HG03565 (cell line): ENCODE measurements around the gene DYSF.

Experiments
- ATAC-seq: cut with Tn5 transposase; IDR thresholded peaks from one replicate; pipeline ENCODE4 v1.9.1; 2021; ENCODE audit warnings: mild to moderate bottlenecking, moderate library complexity; ENCODE audit not compliant: unreplicated experiment

The DYSF gene

DNA sequence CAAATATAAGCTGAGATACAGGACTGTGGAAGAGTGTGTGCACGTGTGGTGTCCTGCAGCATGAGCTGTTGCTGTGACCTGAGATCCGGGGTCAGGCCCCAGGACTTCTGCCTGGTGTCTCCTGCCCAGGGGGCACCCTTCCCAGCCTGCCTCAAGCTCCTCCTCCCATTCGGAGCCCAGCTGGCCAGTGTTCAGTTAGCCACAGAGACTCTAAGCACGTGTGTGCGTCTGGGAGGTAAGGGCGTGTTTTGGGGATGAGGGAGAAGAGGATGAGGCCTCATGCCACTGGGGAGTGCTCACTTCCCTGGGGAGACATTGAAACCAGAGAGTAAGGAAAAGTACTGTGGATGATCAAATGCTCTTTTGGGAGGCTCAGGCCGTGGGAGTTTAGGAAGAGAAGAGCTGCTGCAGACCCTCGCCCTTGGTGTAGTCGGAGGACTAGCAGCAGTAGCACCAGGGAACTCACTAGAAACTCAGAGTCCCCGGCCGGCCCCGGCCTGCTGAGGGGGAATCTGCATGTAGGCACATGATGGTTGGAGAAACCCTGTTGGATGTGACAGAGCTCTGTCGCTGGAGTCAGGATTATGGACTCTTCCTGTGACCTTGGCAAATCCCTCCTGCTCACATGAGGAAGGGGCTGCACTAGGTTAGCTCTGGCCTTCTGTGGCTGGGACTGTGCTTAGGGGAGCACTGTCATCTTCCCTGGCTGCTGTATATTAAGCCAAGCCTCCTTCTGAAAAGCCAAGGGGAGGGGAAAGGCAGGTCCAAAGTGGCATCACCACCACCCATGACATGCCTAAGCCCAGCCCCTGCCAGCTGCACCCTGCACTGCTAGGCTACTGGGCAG is 231.1 kb downstream of the DYSF start:
- ATAC-seq, result no peak

DNA sequence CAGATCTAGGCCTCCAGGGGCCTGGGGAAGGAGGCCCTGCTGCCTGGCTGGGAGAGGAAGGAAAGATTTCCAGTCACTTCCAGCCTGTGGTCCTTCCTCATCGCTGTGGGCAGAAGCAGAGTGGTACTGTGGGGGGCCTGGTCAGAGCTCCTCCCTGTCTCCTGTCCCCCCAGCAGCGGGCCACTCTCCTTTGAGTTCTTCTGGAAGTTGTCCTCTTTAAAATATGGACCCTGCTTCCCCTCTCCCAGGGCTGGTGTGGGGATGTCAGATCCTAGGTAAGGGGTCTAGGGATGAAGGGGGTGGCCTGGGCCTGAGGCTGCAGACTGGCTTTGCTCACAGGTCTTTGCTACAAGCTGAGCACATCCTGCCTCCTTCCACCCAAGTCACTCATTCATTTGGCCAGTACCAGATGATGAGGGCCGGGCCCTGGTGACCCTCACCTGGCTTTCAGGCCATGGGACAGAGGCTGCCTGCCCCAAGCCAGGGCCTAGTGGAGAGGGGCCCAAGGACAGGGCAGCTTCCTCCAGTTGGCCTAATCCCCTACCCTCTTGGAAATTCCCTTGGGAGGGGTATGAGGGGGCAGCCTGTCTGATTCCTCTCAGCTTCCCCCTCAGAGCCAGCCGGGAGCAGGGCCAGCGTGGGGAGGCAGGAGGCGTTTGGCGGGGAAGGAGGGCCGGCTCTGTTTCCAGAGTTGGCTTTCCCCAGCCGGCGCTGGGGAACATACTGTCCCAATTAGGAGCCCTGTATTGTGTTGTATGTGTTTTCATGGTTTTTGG is 231.9 kb downstream of the DYSF start:
- no peak for ATAC-seq

DNA sequence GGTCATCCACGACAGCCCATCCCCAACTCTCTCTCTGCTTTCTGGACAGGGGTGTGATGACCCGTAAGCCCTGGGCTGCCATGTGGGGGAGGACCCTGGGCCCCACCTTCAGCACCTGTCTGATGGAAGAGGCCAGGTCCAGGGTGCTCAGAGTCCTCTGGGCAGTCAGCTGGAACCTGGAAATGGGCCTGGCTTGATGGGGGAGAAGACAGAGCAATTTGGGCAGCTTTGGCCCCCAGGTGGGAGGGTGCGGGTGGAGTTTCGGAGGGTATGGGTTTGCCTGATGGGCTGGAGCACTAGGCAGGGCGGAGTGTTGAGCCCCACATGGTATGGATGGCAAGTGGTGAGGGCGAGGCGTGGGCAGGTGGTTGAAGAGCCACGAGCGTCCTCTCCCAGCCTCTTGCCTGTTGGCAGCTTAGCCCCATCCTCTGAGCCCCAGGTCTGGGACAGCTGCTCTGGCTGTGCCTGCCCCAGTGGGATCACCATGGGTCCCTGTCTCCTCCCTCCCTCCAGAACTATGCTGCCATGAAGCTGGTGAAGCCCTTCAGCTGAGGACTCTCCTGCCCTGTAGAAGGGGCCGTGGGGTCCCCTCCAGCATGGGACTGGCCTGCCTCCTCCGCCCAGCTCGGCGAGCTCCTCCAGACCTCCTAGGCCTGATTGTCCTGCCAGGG is 232.7 kb downstream of the DYSF start:
- ATAC-seq, result no peak

DNA sequence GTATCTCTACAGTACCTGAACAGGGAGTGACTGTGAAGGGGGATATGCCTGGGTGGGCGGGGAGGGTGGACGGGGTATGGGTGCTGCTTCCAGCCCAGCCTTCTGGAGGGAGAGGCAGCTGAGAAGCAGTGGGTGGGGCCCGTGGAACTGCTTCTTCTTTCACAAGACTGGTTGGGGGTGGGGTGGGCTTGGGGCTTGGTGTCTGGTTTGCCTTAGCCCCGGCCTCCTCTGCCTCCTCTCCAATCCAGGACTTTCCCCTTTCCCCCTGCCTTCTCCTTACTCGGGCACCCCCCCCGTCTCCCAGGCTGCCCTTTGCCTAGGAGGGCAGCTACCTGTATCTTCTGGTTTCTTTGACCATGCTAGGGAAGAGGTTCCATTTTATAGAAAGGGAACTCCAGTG is 233.4 kb downstream of the DYSF start:
- no peak for ATAC-seq

DNA sequence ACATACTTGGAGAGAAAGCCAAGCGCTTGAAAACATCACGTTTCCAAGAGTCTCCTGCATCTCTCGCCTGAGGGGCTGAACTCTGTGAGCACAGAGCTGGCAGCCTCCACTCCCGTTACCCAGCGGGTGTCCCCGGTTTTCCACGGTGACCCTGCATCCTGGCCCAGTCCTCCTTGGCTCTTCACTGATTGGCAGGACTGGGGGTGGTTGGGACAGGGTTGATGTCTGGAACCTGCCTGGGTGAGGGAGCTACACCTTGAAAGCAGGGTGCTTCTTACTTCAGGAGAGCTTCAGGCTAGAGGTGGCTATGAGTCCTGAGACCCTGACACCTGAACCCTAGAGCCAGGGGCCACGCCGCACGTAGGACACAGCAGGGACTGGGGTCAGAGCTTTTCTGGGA is 234.1 kb downstream of the DYSF start:
- ATAC-seq, result no peak

DNA sequence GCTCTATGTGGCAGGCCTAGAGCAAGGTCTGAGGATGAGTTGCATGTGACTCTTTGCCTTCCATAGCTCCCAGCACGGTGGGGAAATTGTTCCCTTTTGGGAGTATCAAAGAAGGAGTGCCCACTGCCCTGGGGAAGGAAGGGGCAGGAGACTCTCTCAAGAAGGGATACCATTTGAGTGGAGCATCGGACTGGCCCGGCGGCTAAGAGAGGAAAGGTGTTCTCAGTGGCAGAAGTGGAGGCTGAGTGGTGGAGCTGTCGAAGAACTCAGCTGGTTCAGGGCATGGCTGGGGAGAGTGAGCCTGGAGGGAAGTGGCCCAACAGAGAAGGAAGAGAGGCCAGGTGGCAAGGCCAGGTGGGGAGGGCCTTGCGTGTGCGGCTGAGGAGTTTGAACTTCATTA is 235.2 kb downstream of the DYSF start:
- no peak for ATAC-seq

DNA sequence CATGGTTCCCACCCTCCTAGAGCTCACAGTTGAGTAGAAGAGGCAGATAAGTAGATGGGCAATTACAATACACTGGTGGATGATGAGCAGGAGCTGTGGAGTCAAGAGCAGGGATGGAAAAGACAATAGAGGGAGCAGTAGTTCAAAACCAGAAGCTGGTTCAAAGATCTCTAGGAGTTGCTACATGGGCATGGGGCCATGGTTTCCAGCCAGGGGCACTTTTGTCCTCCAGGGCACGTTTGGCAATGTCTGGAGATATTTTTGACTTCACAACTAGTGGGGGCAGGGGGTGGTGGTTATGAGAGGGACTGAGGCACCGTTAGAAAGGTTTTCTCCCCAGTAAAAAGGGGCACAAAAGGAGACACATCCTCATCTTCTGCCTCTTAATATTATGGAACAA is 236.0 kb downstream of the DYSF start:
- no peak for ATAC-seq

DNA sequence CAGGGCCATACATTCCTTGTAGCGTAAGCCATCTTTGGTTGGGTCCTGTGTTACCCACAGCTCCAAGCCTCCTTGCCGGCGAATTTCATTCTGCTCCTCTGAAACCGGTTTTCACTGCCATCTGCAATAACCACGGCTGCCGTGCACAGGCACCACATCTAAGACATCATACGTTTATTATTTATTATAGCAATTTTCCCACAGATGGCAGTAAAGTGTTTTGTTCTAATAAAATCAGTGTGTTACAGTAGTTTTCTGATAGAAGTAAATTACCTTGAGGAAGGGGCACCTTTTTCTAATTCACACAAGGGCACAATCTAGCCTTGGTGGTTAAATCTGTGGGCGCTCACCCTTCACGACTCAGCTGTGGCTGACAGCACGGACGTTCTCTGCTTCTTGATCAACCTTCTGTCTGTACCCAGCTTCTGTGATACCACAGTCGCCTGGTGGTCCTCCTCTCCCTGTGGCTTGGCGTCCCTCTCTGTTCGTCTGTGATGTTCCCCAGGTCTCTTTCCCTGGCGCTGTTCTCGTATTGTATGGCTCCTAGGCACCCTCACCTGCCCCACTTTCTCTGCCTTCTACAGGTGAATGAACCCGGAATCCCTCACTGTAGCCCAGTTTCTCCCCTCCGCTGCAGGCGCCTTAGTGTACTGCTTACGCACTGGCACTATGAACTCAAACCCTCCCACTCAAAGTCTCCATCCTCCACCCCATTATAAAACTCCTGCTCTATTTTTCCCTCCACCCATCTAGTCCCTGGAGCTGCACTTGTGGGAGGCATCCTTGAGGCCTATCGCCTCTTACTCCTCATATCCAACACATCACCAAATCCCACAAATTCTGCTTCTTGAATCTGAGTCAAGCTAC is 236.8 kb downstream of the DYSF start:
- ATAC-seq, result no peak

DNA sequence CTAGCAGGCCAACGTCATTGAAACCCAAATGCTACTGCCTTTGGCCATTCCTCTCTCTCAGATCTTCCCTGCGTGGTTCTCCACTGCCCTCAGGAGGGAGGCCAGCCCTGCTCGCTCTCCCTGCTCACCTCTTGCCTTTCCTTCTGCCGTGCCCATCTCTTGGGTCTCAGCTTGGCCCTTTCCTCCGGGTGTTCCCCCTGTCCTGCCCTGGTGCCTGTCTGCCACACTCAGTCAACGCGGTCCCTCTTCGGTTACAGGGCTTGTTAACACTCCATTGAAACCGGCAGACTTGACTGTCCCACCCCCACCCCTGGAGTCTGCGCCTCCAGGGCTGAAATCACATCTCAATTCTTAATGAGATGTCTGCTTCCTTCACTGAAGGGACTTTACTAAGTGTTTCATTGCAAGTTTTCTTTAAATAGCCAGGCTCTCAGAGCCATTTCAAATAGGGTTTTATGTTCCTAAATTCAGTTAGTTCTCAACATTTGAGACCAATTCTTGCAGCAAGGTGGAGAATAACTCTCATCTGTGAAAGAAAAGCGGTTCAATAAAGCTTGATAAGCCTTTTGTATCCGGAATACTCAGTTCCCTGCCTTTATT is 237.6 kb downstream of the DYSF start:
- ATAC-seq, result no peak

DNA sequence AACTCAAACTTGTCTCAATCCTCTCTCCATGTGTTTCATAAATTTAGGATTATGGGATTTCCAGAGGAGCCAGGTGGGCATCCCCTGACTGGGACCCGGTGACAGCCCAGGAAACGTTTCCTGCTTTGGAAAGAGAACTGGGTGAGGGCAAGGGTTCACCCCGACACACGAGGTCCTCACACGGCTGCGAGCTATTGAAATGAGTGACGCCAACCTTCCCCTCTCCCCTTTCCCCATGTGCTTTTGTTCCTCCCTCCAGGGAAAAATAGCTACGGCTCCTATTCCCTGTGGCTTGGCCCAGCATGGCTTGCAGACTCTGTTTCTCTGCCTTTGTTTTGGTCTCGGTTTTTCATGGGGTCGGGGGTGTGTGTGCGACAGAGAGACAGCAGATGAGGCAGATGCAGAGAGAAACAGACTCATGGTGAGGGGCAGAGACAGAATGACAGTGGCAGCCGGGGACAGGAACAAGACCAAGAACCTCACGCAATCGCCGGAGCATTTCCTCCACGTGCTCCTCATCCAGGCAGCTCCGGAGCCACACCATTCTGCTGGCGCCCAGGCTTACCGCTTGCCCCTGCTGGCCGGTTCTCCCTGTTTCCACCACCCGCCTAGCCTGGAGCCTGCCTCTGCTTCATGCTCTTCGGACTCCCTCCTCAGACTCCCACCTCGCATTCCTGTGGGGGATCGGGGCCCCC is 238.5 kb downstream of the DYSF start:
- no peak for ATAC-seq

DNA sequence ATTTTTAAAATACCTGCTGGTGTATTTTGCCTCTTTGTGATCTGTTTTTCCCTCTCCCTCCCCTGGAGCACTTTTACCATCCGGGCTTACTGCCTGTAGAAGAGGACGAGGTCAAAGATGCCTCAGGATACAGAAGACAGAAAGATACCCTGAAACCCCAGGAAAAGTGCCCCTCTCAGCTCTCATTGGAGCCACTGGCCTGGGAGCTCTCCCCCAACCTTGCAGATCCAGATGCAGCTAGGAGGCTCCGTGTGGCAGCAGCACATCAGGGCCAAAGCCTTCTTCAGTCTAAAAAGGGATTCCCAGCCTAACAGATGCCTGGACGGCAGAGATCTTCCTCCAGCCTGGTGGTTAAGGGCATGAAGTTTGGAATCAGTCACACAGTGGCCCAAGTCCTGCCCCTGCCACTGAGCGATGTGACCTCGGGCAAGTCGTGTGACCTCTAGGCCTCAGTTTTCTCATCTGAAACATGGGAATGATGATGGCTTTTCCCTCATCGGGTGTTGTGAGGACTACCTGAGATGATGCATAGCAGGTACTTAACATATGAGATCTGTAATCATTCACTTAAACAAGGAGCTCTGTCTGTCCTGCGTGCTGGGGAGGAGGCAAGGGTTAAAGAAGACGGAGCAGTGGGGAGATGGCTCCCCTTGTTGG is 239.4 kb downstream of the DYSF start:
- ATAC-seq, result no peak

DNA sequence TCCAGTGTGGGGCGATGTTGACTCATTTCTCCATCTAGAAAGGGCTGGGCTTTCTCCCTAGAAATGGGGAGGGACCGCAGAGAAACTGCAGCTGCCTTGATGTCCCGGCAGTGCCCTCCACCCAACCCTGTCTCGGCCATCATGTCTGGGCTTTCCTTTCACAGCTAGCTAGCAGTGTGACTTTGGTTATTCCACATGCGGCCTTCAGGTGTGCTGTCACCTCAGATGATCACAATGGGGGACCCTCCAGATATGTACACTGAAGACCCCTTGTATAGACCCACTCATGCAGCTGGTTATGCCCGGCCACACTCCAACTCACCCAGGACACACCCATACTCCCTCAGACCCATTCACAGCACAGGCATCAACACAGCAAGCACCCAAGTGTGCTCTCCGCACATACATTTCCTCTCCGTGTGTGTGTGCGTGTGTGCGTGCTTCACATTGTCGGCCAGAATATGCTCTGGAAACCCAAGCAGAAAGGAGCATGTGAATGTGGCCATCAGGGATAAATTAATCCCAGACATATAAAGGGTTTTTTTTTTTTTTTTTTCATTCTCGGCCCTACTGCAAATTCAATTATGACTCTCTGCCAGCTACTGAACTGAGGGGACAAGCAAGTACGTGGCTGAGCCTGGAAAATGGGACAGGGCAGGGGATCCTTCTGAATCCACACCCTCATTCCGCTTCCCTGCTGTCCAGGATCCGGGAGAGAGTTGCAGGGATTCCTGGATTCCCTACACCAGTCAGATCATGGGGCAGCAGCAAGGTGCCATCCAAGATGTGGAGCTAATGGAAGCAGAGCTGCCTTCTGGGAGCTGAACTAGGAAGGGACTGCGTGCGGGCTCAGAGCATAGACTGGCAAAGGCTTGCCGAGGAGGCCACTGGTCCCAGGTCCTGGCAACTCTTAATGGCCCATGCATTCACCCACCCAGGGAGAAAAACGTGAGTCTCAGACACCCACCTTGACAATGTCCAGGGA is 240.2 kb downstream of the DYSF start:
- ATAC-seq, result no peak

DNA sequence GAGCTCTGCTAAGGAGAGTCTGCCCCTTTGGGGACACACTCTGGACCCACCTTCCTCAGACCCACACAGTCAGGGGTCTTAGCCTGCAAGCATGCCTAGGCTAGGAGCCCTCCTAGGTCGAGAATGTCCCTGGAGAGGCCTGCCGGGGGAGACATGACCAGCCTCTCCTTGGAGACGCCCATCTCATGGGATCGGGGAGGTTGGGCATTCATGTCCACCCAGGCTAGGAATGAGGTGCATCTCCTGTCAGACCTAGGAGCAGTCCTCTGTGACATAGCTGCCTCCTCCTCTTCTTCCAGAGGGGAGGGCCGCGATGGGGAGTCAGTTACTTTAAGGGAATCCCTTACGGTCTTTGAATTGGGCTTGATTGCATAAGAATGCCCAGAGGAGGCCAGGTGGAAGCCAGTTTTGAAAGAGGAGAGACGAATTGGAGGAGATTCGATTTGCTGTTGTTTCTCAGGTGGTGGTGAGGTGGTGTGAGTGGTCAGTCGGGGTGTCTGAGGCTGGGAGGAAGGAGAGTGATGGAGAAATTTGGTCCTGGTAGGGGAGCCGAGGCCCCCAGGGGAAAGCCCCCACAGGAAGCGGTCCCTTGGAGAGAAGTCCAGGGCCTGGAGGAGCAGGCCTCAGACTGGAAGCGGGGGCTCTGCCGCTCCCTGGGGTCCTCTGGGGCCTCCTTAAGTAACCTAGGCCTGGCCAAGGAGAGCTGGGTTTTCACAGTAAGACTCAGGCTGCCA is 241.3 kb downstream of the DYSF start:
- ATAC-seq, result no peak

DNA sequence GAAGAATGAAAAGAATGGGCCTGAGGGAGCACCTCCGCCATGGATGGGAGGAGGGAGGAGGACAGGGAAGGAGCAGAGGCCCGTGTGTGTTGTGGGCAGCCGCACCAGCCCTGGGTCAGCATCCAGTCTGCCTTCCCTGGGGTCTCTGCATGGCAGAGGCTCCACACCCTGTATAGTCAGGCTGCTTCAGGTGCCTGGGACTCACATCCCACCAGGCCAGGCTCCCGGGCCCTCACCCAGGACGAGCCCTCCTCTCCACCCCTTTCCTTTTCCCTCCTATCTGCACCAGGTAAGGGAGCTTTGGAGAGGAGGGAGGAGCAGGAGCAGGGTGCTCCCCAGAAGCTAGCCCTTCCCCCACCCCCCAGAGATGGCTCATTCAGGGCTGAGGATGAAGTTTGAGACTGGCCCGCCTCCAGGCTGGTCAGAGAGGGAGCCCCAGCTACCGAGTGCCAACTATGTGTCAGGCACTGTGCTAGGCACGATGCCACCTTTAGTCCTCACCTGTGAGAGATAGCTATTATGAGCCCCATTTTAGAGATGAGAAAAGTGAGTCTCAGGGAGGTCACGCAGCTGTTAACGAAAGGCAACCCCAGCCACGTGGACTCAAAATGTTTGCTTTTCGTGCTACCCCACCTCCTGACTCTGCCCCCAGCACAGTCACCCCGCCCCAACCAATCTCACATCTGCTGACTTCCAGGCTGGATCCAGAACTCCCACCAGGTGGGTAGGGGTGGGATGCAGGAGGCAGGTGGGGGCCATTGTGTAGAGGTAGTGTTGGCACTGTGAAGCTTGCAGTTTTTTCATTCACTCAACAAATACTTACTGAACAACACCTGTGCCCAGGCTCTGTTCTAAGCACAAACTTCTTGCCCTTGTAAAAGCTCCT is 242.1 kb downstream of the DYSF start:
- ATAC-seq, result no peak

DNA sequence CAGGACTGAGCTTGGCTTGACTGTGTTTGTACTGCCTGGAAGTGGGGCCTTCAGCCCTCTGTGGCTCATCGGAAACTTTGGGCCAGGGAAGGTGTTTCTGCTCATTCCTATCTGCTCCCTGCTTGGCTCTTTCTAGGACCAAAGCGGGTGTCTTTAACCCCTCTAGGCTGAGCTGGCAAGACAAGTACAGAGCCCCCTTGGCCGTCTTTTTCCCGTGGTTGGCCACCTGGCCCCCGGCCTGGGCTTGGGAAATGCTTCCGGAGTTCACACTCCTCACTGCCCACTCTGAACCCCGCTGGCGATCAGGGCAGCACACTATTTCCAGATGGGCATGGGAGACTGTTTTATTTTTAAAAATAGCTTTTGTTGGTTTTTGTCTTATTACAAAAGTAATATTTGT is 243.0 kb downstream of the DYSF start:
- no peak for ATAC-seq
